Esophagus squamous epithelium (tissue), 5 donors: Measurements from ENCODE around the gene GPC3. TPM values are rescaled to one million over a fixed set of nuclear protein-coding genes. Genes with fewer than 3 reads are reported as not detected.
"Not testable (repeated sequence)": the region's sequence is repeated elsewhere in the genome, so short reads cannot be mapped to it uniquely, and the experiment has no call there.

Source experiments
- DNase-seq: peaks from one replicate; lab custom pipeline; 2025; lab: John Stamatoyannopoulos, UW
- H3K27ac ChIP-seq, 4 donors: fragments of 200-600 bp; sonication (generic); one replicate each; pipeline ENCODE4 v1.5.1; 2016 to 2019; ENCODE audit warnings: mild to moderate bottlenecking in 1 of 4
- H3K27me3 ChIP-seq, 4 donors: fragments of 200-600 bp; sonication (generic); 1 replicate in 3 of 4; 2 replicates in 1 of 4; pipeline versions ENCODE4 v1.5.1 to v1.6.0; 2017 to 2021; ENCODE audit warnings: antibody characterized with exemption in 1 of 4
- H3K36me3 ChIP-seq, 3 donors: fragments of 200-600 bp; sonication (generic); one replicate each; pipeline ENCODE4 v1.5.1; 2016 to 2019
- H3K4me1 ChIP-seq, 3 donors: fragments of 200-600 bp; sonication (generic); one replicate each; pipeline ENCODE4 v1.5.1; 2017 to 2019
- H3K4me3 ChIP-seq, 4 donors: fragments of 200-600 bp; sonication (generic); 1 replicate in 3 of 4; 2 replicates in 1 of 4; pipeline ENCODE4 v1.5.1; 2016 to 2019; ENCODE audit warnings: mild to moderate bottlenecking in 2 of 4, moderate library complexity in 1 of 4
- H3K9me3 ChIP-seq, 3 donors: fragments of 200-600 bp; sonication (generic); one replicate each; pipeline ENCODE4 v1.5.1; 2016 to 2019
- CTCF ChIP-seq, 6 experiments: fragments of 450-650 bp in 4 of 6; fragments of 200-600 bp in 2 of 6; sonication (generic) in 2 of 6; IDR thresholded peaks; one replicate each; pipeline ENCODE4 v1.5.1; 2016 to 2019; ENCODE audit warnings: antibody characterized with exemption in 6 of 6, mild to moderate bottlenecking in 4 of 6, moderate library complexity in 4 of 6
- POLR2A ChIP-seq, 4 donors: fragments of 450-650 bp; IDR thresholded peaks; one replicate each; pipeline ENCODE4 v1.6.1; 2017; ENCODE audit warnings: antibody characterized with exemption in 4 of 4, mild to moderate bottlenecking in 4 of 4, moderate library complexity in 3 of 4
- WGBS, 2 donors: methylation state at CpG; one replicate each; pipeline ENCODE4 v1.1.5; 2018; 5-methylcytosine and 5-hydroxymethylcytosine counted together
- intact Hi-C: fragments of 100-400 bp; cut with DNase I; formaldehyde crosslinking; loops from one replicate; pipeline ENCODE4 v1.15.0; 2022
- total RNA-seq, 4 donors: library from RNA; depleted of rRNA; stranded (reverse); fragments of >200 nt; gene quantifications; one replicate each; pipeline ENCODE4 v1.1.0, GENCODE V29; 2016
- donor health status: DM: yes; HTN: yes; CAD: no.

GPC3 gene
- total RNA-seq, 4 donors from 2014 or later: 0.44 to 2.8 (median 1.7) TPM; not detected in 1

- no peaks in the 10 kb centered on the region for H3K9me3 ChIP-seq
- intact Hi-C loops: no loop called here
- no peaks in the 10 kb centered on the region for H3K4me1 ChIP-seq
- TF ChIP-seq POLR2A (IDR thresholded peaks at IDR 0.05) (no peak), CTCF (IDR thresholded peaks at IDR 0.05) (no peak)
- no peak for DNase-seq
- no peak overlapping the region for H3K27ac ChIP-seq
- no peaks in the 10 kb centered on the region for H3K27me3 ChIP-seq
- no peaks in the 10 kb centered on the region for H3K36me3 ChIP-seq
- H3K4me3 ChIP-seq: no peak overlapping the region
Measured at GRCh38 chrX:133995759-133996158, 10.4 kb upstream of the GPC3 start.

- intact Hi-C loops: no loop called here
- WGBS, 2 donors: 56 to 69% methylated on average over 2 of the region's 2 CpGs
- Histone ChIP-seq H3K4me1 (no peaks in the 10 kb centered on the region), H3K27me3 (no peaks in the 10 kb centered on the region), H3K27ac (no peak overlapping the region), H3K9me3 (no peaks in the 10 kb centered on the region), H3K36me3 (no peaks in the 10 kb centered on the region), H3K4me3 (no peak overlapping the region)
- no peak for DNase-seq
- TF ChIP-seq CTCF (IDR thresholded peaks at IDR 0.05) (no peak), POLR2A (IDR thresholded peaks at IDR 0.05) (no peak)
Measured at GRCh38 chrX:133994576-133994975, 9.2 kb upstream of the GPC3 start.

DNA sequence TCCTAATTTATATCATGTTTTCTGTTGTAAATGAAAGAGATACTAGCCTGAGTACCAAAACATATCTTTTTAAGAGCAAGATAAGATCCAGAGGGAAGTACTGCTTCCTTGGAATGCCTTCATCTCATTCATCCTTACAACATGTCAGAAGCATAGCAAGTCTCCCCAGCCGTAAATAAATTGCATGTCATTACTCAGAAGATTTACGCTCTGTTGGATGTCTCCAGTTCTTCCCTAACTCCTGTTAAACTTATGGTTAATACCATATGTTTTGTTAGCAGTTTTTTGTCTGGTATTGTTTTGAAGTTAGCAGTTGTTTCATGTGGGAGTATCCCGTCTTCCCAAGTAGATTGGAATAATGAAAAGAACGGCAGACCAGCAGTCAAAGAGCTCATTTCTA is 7.5 kb upstream of the GPC3 start:
- no peaks in the 10 kb centered on the region for H3K36me3 ChIP-seq
- no peak for DNase-seq
- no peaks in the 10 kb centered on the region for H3K4me1 ChIP-seq
- 69 to 71% methylated on average over 4 of the region's 4 CpGs for WGBS, 2 donors
- H3K9me3 ChIP-seq: no peaks in the 10 kb centered on the region
- no peak overlapping the region for H3K4me3 ChIP-seq
- TF ChIP-seq POLR2A (IDR thresholded peaks at IDR 0.05): no peak
- TF ChIP-seq CTCF (IDR thresholded peaks at IDR 0.05): no peak
- H3K27ac ChIP-seq: no peak overlapping the region
- intact Hi-C loops: no loop called here
- H3K27me3 ChIP-seq: no peaks in the 10 kb centered on the region

GRCh38 chrX:133991814-133992213 is 6.4 kb upstream of the GPC3 start:
- no peaks in the 10 kb centered on the region for H3K36me3 ChIP-seq
- WGBS, 2 donors: 53 to 73% methylated on average over 1 to 5 of the region's 5 CpGs
- no peak for DNase-seq

DNA sequence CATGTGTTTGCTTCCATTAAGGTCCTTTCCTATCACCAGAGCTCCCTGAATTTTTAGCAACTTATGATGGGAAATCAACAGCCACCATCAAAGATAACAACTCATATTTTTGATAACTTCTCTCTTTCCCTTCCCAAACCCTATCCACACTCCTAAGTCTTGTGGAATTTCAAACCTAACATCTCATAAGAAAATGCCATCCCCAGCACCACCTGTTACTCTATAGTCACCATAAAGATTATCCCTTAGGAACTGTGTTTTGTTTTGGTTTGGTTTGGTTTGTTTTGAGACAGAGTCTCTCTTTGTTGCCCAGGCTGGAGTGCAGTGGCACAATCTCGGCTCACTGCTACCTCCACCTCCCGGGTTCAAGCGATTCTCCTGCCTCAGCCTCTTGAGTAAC is 5.7 kb upstream of the GPC3 start:
- not testable (repeated sequence) for H3K4me1 ChIP-seq
- WGBS, 2 donors: 56 to 100% methylated on average over 2 to 3 of the region's 3 CpGs

More at GRCh38 chrX:133991814-133992213, 6.4 kb upstream of the GPC3 start:
- Histone ChIP-seq H3K9me3 (no peaks in the 10 kb centered on the region), H3K27me3 (peaks cover 0 to 9% (median 0%) of the 10 kb centered on the region in 4 donors), H3K27ac (no peak overlapping the region), H3K4me3 (no peak overlapping the region), H3K4me1 (no peaks in the 10 kb centered on the region)
- intact Hi-C loops: no loop called here
- TF ChIP-seq POLR2A (IDR thresholded peaks at IDR 0.05) (no peak), CTCF (IDR thresholded peaks at IDR 0.05) (no peak)

GRCh38 chrX:133989993-133990392 is 4.6 kb upstream of the GPC3 start:
- H3K27ac ChIP-seq: no peak overlapping the region
- intact Hi-C loops: no loop called here
- H3K27me3 ChIP-seq: peaks cover 0 to 25% (median 0%) of the 10 kb centered on the region in 4 donors
- TF ChIP-seq POLR2A (IDR thresholded peaks at IDR 0.05) (no peak), CTCF (IDR thresholded peaks at IDR 0.05) (no peak)
- H3K9me3 ChIP-seq: no peaks in the 10 kb centered on the region
- H3K4me1 ChIP-seq: peaks cover 0 to 10% (median 2%) of the 10 kb centered on the region in 3 donors
- H3K36me3 ChIP-seq: no peaks in the 10 kb centered on the region
- WGBS, 2 donors: 40% methylated on average over 1 of the region's 1 CpG; no CpG with 5 or more reads in 1 of the 2 donors
- no peak for DNase-seq
- H3K4me3 ChIP-seq: no peak overlapping the region

More for the DNA sequence above, 5.7 kb upstream of the GPC3 start:
- H3K27me3 ChIP-seq: peaks cover 0 to 16% (median 0%) of the 10 kb centered on the region in 4 donors
- H3K4me3 ChIP-seq, H3K36me3 ChIP-seq, DNase-seq, intact Hi-C loops, H3K27ac ChIP-seq, H3K9me3 ChIP-seq: not testable (repeated sequence)
